GM19452 (cell line): ENCODE results near the gene DGKI.

Source experiments
- ATAC-seq: cut with Tn5 transposase; IDR thresholded peaks from one replicate; pipeline ENCODE4 v1.9.1; 2021; ENCODE audit not compliant: unreplicated experiment

The DGKI gene

GRCh38 chr7:137609500-137609899, 237.3 kb downstream of the DGKI start:
- ATAC-seq: no peak

- ATAC-seq: no peak
Measured at GRCh38 chr7:137606061-137606674, 240.6 kb downstream of the DGKI start.

GRCh38 chr7:137603043-137603442, 243.7 kb downstream of the DGKI start:
- ATAC-seq: no peak

GRCh38 chr7:137601642-137602041, 245.1 kb downstream of the DGKI start:
- no peak for ATAC-seq

- ATAC-seq: no peak
Measured at GRCh38 chr7:137597856-137598255, 248.9 kb downstream of the DGKI start.

GRCh38 chr7:137593115-137593711, 253.6 kb downstream of the DGKI start:
- no peak for ATAC-seq

GRCh38 chr7:137592232-137592896, 254.4 kb downstream of the DGKI start:
- ATAC-seq: peak; percentile 72

- no peak for ATAC-seq
Measured at GRCh38 chr7:137591421-137591837, 255.3 kb downstream of the DGKI start.

- ATAC-seq: no peak
Measured at GRCh38 chr7:137590756-137591305, 255.9 kb downstream of the DGKI start.

GRCh38 chr7:137590071-137590755, 256.6 kb downstream of the DGKI start:
- no peak for ATAC-seq

GRCh38 chr7:137587326-137587725, 259.4 kb downstream of the DGKI start:
- ATAC-seq: no peak

- ATAC-seq: no peak
Measured at GRCh38 chr7:137585591-137585990, 261.2 kb downstream of the DGKI start.

- ATAC-seq: no peak
Measured at GRCh38 chr7:137583172-137583571, 263.6 kb downstream of the DGKI start.

GRCh38 chr7:137579913-137580640, 266.7 kb downstream of the DGKI start:
- ATAC-seq: no peak

- ATAC-seq: no peak
Measured at GRCh38 chr7:137578541-137578940, 268.2 kb downstream of the DGKI start.

- no peak for ATAC-seq
Measured at GRCh38 chr7:137577184-137577583, 269.6 kb downstream of the DGKI start.

- no peak for ATAC-seq
Measured at GRCh38 chr7:137576481-137576880, 270.3 kb downstream of the DGKI start.

- ATAC-seq: no peak
Measured at GRCh38 chr7:137574812-137575211, 272.0 kb downstream of the DGKI start.

GRCh38 chr7:137572056-137572784, 274.6 kb downstream of the DGKI start:
- ATAC-seq: no peak

GRCh38 chr7:137564677-137565076, 282.1 kb downstream of the DGKI start:
- ATAC-seq: no peak
